Urothelium cell line (cell line): ENCODE measurements around the gene ACP5.
"Not testable (repeated sequence)": the region's sequence is repeated elsewhere in the genome, so short reads cannot be mapped to it uniquely, and the experiment has no call there.

Experiments used
- DNase-seq: peaks from one replicate; pipeline ENCODE4 v3.0.0; 2011; ENCODE audit warnings: low spot score, mixed read lengths
- FAIRE-seq: peaks from 2 replicates; lab custom pipeline; 2011; peaks lifted over from hg19 to GRCh38; lab: Jason Lieb, UNC

Gene ACP5

GRCh38 chr19:11580116-11580515 is 2.7 kb upstream of the ACP5 start:
- FAIRE-seq, result no peak

GRCh38 chr19:11578258-11579142 is 1.1 kb upstream of the ACP5 start:
- no peak for DNase-seq
- FAIRE-seq, result no peak

More at GRCh38 chr19:11580116-11580515, 2.7 kb upstream of the ACP5 start:
- DNase-seq, result no peak

GRCh38 chr19:11576227-11576626 is 1.2 kb downstream of the ACP5 start:
- no peak for FAIRE-seq

GRCh38 chr19:11574689-11575088 is 2.8 kb downstream of the ACP5 start:
- DNase-seq (no peak), FAIRE-seq (no peak)

More at GRCh38 chr19:11576227-11576626, 1.2 kb downstream of the ACP5 start:
- DNase-seq, result no peak

DNA sequence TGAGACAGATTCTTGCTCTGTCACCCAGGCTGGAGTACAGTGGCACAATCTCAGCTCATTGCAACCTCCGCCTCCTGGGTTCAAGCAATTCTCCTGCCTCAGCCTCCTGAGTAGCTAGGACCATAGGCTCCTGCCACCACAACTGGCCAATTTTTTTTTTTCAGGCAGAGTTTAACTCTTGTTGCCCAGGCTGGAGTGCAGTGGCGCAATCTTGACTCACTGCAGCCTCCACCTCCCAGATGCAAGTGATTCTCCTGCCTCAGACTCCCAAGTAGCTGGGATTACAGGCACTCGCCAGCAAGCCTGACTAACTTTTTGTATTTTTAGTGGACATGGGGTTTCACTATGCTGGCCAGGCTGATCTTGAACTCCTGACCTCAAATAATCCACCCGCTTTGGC is 3.7 kb downstream of the ACP5 start:
- FAIRE-seq, DNase-seq: not testable (repeated sequence)

- DNase-seq, FAIRE-seq: not testable (repeated sequence)
Observed at GRCh38 chr19:11573354-11573753, 4.1 kb downstream of the ACP5 start.

DNA sequence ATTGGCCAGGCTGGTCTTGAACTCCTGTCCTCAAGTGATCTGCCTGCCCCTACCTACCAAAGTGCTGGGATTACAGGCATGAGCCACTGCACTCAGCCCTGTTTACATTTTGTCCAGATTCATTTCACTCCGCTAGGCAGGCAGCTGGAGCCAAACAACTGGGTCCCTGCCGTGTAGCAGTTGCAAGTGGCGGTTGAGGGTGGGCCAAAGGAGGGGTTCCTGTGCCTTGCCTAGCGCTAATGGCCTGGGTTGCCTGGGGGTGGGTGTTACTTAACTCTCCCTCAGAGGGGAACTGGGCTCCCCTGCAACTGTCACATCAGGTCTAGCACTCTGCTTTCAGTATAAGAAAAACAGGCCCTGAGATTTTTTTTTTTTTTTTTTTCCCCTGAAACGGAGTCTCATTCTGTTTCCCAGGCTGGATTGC is 7.4 kb downstream of the ACP5 start:
- DNase-seq, result no peak

GRCh38 chr19:11566164-11566563 is 11.3 kb downstream of the ACP5 start:
- FAIRE-seq (no peak), DNase-seq (no peak)

More for the DNA sequence above, 7.4 kb downstream of the ACP5 start:
- FAIRE-seq, result no peak

DNA sequence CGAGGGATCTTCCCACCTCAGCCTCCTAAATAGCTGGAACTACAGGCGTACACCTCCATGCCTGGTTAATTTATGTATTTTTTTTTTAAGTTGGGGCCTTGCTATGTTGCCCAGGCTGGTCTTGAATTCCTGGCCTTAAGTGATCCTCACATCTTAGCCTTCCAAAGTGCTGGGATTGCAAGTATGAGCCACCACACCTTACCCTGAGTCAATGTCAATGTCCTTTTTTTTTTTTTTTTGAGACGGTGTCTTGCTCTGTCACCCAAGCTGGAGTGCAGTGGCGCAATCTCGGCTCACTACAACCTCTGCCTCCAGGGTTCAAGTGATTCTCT is 11.8 kb downstream of the ACP5 start:
- not testable (repeated sequence) for DNase-seq, FAIRE-seq

DNA sequence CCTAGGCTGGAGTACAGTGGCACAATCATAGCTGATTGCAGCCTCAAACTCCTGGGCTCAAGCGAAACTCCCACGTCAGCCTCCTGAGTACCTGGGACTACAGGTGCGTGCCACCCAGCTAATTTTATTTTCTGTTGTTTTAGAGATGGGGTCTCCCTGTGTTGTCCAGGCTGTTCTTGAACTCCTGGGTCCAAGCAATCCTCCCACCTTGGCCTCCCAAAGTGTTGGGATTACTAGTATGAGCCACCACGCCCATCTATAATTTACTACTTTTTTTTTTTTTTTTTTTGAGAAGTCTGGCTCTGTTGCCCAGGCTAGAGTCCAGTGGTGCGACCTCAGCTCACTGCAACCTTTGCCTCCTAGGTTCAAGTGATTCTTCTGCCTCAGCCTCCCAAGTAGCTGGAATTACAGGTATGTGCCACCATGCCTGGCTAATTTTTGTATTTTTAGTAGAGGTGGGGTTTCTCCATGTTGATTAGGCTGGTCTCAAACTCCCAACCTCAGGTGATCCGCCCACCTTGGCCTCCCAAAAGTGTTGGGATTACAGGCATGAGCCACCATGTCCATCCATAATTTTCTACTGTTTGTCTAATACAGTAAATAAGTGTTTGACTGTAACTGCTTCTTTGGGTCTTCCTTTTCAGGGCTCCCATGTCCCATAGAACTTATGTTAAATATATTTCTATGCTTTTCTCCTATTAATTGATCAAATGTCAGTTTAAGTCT is 13.2 kb downstream of the ACP5 start:
- DNase-seq, FAIRE-seq: not testable (repeated sequence)

DNA sequence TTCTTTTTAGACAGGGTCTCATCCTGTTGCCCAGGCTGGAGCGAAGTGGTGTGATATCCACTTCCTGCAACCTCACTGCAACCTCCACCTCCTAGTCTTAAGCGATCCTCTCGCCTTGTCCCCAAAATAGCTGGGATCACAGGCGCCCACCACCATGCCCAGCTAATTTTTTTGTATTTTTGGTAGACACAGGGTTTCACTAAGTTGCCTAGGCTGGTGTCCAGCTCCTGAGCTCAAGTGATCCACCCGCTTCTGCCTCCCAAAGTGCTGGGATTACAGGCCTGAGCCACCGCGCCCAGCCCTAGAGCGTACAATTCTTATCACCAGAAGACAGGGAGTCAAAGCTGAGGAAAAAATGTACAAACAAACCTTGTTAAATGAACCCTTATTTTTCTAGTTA is 13.9 kb downstream of the ACP5 start:
- DNase-seq (no peak), FAIRE-seq (no peak)

- FAIRE-seq (no peak), DNase-seq (peak; percentile 50)
Observed at GRCh38 chr19:11560404-11561051, 16.9 kb downstream of the ACP5 start.

- DNase-seq (peak; percentile 95), FAIRE-seq (no peak)
Observed at GRCh38 chr19:11558881-11559828, 18.3 kb downstream of the ACP5 start, which contains the start of gene ELOF1. ELOF1 (minus strand) TSS chr19:11559230; CDS start chr19:11554347, 4,883 bp downstream.

- DNase-seq (no peak), FAIRE-seq (no peak)
Observed at GRCh38 chr19:11556634-11557420, 20.6 kb downstream of the ACP5 start.

GRCh38 chr19:11555246-11555645 is 22.2 kb downstream of the ACP5 start:
- no peak for DNase-seq
- no peak for FAIRE-seq

DNA sequence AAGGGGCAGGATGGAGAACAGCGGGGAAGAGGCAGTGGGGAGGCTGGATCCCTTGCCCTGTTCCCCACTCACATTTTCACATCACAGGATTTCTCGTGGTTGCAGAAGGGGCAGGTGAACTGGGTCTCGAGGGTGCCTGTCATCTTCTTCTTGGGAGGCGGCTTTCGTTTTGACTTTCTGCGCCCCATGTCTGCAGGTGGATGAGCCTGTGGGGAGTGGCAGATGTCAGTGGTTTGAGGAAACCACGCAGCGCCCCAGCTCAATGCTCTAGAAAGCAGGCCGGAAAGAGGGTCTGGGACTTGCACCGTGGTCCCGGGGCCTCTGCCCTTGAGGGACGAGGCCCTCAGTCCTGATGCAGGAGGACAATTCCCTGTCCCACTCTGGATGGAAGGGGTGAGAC is 23.3 kb downstream of the ACP5 start:
- DNase-seq (no peak), FAIRE-seq (no peak)

- FAIRE-seq, result no peak
- DNase-seq, result no peak
Observed at GRCh38 chr19:11552666-11553372, 24.6 kb downstream of the ACP5 start.

DNA sequence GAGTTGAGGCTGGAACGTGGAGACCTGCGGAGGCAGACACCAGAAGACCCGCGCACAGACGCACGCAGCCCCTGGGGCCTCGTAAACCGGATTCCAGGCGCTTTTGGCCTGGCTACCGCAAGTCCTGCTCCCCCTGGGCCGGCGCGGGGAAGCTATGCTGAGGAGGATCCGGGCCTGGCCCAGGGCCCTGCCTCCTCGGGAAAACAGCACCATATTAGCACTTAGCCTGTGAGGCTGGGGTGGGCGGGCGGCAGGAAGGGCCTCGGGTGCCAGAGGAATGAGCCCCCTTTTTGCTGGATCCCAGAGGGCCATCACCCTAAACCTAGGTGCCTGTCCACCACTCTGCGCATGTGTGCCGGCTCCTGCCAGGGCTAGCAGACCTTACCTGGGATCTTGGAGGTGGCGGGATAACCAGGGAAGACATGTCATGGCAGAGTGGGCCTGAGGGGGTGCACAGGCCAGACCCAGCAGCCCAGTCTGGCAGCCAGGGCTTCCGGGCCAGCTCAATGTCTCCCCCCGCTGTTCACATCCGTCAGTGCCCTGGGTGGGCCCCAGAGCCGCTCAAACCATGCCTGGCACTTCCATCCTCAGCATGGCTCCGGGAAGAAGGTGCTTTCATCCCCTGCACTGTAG is 25.7 kb downstream of the ACP5 start:
- DNase-seq (no peak), FAIRE-seq (no peak)
